K562 (cell line): ENCODE measurements around the gene ANKFN1. TPM values are rescaled to one million over a fixed set of nuclear protein-coding genes. Genes with fewer than 3 reads are reported as not detected.

Source experiments
- ATAC-seq: fragments of 200-7000 bp; cut with Tn5 transposase; 3 replicates; pipeline ENCODE4 v1.9.1; 2020; ENCODE audit warnings: moderate library complexity
- BruUV-seq: library from RNA; stranded (reverse); fragments of 400-500 nt; replicated peaks from 2 replicates; lab custom pipeline; 2021; lab: Mats Ljungman, UMichigan
- CTCF ChIA-PET: fragments of 300-600 bp; formaldehyde crosslinking; extraction: SDS; loops from one replicate; lab custom pipeline; 2021; ENCODE audit warnings: low intra/inter-chr PET ratio; lab: Yijun Ruan, JAX
- POLR2A ChIA-PET: fragments of 300-600, 350-650 bp; sonication (Branson Sonifier 250); formaldehyde crosslinking; extraction: SDS; loops from one replicate; lab custom pipeline; 2021; ENCODE audit warnings: antibody characterized with exemption, inconsistent platforms; lab: Yijun Ruan, JAX
- DNase-seq, 4 experiments: peaks; one replicate each; pipeline versions ENCODE4 v3.0.0 to v3.0.0-alpha.2; 2011 to 2018; ENCODE audit warnings: low spot score in 3 of 4, mixed read lengths in 3 of 4; ENCODE audit errors: extremely low read depth in 1 of 4
- FAIRE-seq: peaks from 2 replicates; lab custom pipeline; 2011; peaks lifted over from hg19 to GRCh38; lab: Jason Lieb, UNC
- H2AFZ ChIP-seq: 2 replicates; pipeline ENCODE4 v1.6.0; 2011; ENCODE audit warnings: low read depth, low read length, control low read depth, inconsistent platforms
- H3K27ac ChIP-seq: fragments of 200-600 bp; 3 replicates; pipeline ENCODE4 v1.8.0; 2011; ENCODE audit warnings: low read depth, mild to moderate bottlenecking, control low read depth, inconsistent platforms, low read length, moderate library complexity, mixed read lengths; ENCODE audit errors: extremely low read depth
- H3K27me3 ChIP-seq, 2 experiments: fragments of 300-600 bp in 1 of 2; 2 replicates in 1 of 2; 3 replicates in 1 of 2; pipeline versions ENCODE4 v1.6.0 to v1.8.0; 2011; ENCODE audit warnings: inconsistent platforms in 2 of 2, low read length in 2 of 2, mild to moderate bottlenecking in 1 of 2, mixed read lengths in 1 of 2, moderate library complexity in 1 of 2; ENCODE audit not compliant: control insufficient read depth in 2 of 2, insufficient read depth in 2 of 2
- H3K36me3 ChIP-seq: fragments of 300-600 bp; 3 replicates; pipeline ENCODE4 v1.8.0; 2011; ENCODE audit warnings: mild to moderate bottlenecking, low read length, inconsistent platforms; ENCODE audit not compliant: control insufficient read depth, insufficient read depth
- H3K4me1 ChIP-seq, 2 experiments: fragments of 200-600 bp in 1 of 2; replicated peaks in 1 of 2; 2 replicates in 1 of 2; 3 replicates in 1 of 2; pipeline versions ENCODE4 v1.5.1 to v1.8.0; 2011; ENCODE audit warnings: inconsistent platforms in 2 of 2, low read length in 2 of 2, mild to moderate bottlenecking in 1 of 2, mixed read lengths in 1 of 2, moderate library complexity in 1 of 2; ENCODE audit not compliant: control insufficient read depth in 2 of 2, insufficient read depth in 2 of 2
- H3K4me2 ChIP-seq: 2 replicates; pipeline ENCODE4 v1.6.1; 2011; ENCODE audit warnings: low read length, control low read depth, inconsistent platforms, mixed read lengths; ENCODE audit not compliant: insufficient read depth
- H3K4me3 ChIP-seq: fragments of 200-600 bp; sonication (generic), shearing (Covaris generic); 2 replicates; pipeline ENCODE4 v1.5.1; 2016; ENCODE audit warnings: control low read depth, inconsistent platforms
- H3K79me2 ChIP-seq: fragments of 200-600 bp; 3 replicates; pipeline ENCODE4 v1.8.0; 2011; ENCODE audit warnings: low read length, inconsistent platforms; ENCODE audit not compliant: control insufficient read depth, insufficient read depth
- H3K9ac ChIP-seq, 2 experiments: 2 replicates each; pipeline versions ENCODE4 v1.6.0 to v1.6.1; 2011; ENCODE audit warnings: low read depth in 2 of 2, low read length in 2 of 2, control low read depth in 1 of 2, inconsistent platforms in 1 of 2, mild to moderate bottlenecking in 1 of 2, mixed read lengths in 1 of 2; ENCODE audit not compliant: insufficient read depth in 1 of 2
- H3K9me1 ChIP-seq: one replicate; pipeline ENCODE4 v1.6.0; 2011; ENCODE audit warnings: inconsistent platforms, mild to moderate bottlenecking, low read length, moderate library complexity; ENCODE audit not compliant: control insufficient read depth, insufficient read depth
- H3K9me3 ChIP-seq: replicated peaks from 2 replicates; pipeline ENCODE4 v1.5.1; 2011; ENCODE audit warnings: low read depth, low read length, inconsistent platforms; ENCODE audit not compliant: control insufficient read depth, insufficient read depth
- H4K20me1 ChIP-seq: replicated peaks from 2 replicates; pipeline ENCODE4 v1.6.1; 2011; ENCODE audit warnings: low read length, inconsistent platforms, mixed read lengths; ENCODE audit not compliant: control insufficient read depth, insufficient read depth
- CBFA2T2 ChIP-seq: fragments of 450-650 bp; conservative IDR thresholded peaks from 2 replicates; pipeline ENCODE4 v1.6.1; 2017; ENCODE audit warnings: mild to moderate bottlenecking
- JUN ChIP-seq, 2 experiments: sonication (generic) in 1 of 2; formaldehyde crosslinking in 1 of 2; IDR thresholded peaks; 2 replicates each; pipeline versions ENCODE4 v1.6.1 to v1.8.0; 2012 to 2022; ENCODE audit warnings: borderline replicate concordance in 2 of 2, mild to moderate bottlenecking in 2 of 2, improper control_type of control experiment in 1 of 2, low read depth in 1 of 2, low read length in 1 of 2, missing genetic modification reagents in 1 of 2
- THAP12 ChIP-seq: fragments of 250-450 bp; sonication (Bioruptor Pico); IDR thresholded peaks from 2 replicates; pipeline ENCODE4 v1.9.0; 2021; ENCODE audit warnings: mild to moderate bottlenecking, inconsistent platforms
- ZBTB8A ChIP-seq: fragments of 450-650 bp; IDR thresholded peaks from 2 replicates; pipeline ENCODE4 v1.6.1; 2018; ENCODE audit warnings: mild to moderate bottlenecking, moderate library complexity; ENCODE audit not compliant: partially characterized antibody
- ZNF174 ChIP-seq: fragments of 250-450 bp; sonication (Bioruptor Pico); IDR thresholded peaks from 2 replicates; pipeline ENCODE4 v1.4.0; 2020; ENCODE audit warnings: mild to moderate bottlenecking
- ZNF232 ChIP-seq: sonication (generic); formaldehyde crosslinking; IDR thresholded peaks from 2 replicates; pipeline ENCODE4 v1.8.0; 2022; ENCODE audit warnings: mild to moderate bottlenecking, missing genetic modification reagents
- WGBS: fragments of 100-300 bp; shearing (Covaris generic); methylation state at CpG from one replicate; pipeline ENCODE4 v1.1.6; 2016; ENCODE audit warnings: low coverage, mixed read lengths; ENCODE audit not compliant: insufficient coverage; ENCODE audit errors: missing lambda C conversion rate; 5-methylcytosine and 5-hydroxymethylcytosine counted together
- in situ Hi-C: fragments of 300-500 bp; cut with MboI; formaldehyde crosslinking; loops from 4 replicates; pipeline ENCODE4 v1.15.0; 2018; ENCODE audit warnings: inconsistent platforms, mixed read lengths
- intact Hi-C: fragments of 100-400 bp; cut with micrococcal nuclease; formaldehyde crosslinking; loops from 2 replicates; pipeline ENCODE4 v1.14.2; 2022
- polyA plus RNA-seq, 8 experiments: library from polyadenylated mRNA; depleted of rRNA in 4 of 8; stranded (reverse) in 5 of 8; unstranded in 3 of 8; fragments of >200 nt; fragmentation: Nextera tagmentation in 2 of 8; fragmentation: Illumina TruSeq in 1 of 8; extraction: Ambion mirVana in 2 of 8; extraction: Trizol in 1 of 8; gene quantifications; 2 replicates each; pipeline versions ENCODE4 v1.2.1 to v1.2.3, GENCODE V29; 2011 to 2014; ENCODE audit warnings: inconsistent platforms in 1 of 8, missing spikeins in 1 of 8
- total RNA-seq, 7 experiments: library from RNA; depleted of rRNA in 6 of 7; stranded (reverse); fragments of >200 nt in 6 of 7; fragmentation: Illumina TruSeq in 2 of 7; extraction: Trizol in 2 of 7; gene quantifications; 2 replicates each; pipeline versions ENCODE4 v1.2.1 to v1.2.3, GENCODE V29; 2011 to 2021; ENCODE audit warnings: low replicate concordance in 1 of 7

ANKFN1 gene
- total and polyA plus RNA-seq, 9 of the 15 experiments (the other 6 are each of a cell fraction or from before 2014, with no cell fraction given): 0.04 to 0.39 (median 0.15) TPM; not detected in 1

- Histone ChIP-seq H3K79me2 (no peaks in the 10 kb centered on the region), H2AFZ (no peak overlapping the region)
- BruUV-seq: no TSS peak
- intact Hi-C loops: no loop called here
- TF ChIP-seq ZBTB8A (no peak), ZNF174 (CRISPR knock-in tag) (no peak), JUN (IDR thresholded peaks at IDR 0.05; ENCODE audit: borderline replicate concordance, low read depth, low read length) (no peak), JUN (CRISPR knock-in tag; IDR thresholded peaks at IDR 0.05; ENCODE audit: borderline replicate concordance) (no peak), THAP12 (no peak), ZNF232 (CRISPR knock-in tag) (no peak), CBFA2T2 (no peak)
- TF ChIP-seq, all 486 proteins: peak for 0
- H4K20me1 ChIP-seq: no peaks in the 10 kb centered on the region
- FAIRE-seq (no peak), ATAC-seq (no peak), DNase-seq (no peak)
- no peak overlapping the region for H3K9ac ChIP-seq
- H3K36me3 ChIP-seq: no peaks in the 10 kb centered on the region
- CTCF ChIA-PET: no interaction called here
- H3K9me3 ChIP-seq: 0 out of 2 replicates have a peak, but pooled peaks cover 2% of the 10 kb centered on the region
- H3K4me2 ChIP-seq: no peak overlapping the region
- in situ Hi-C loops: no loop called here
- H3K27me3 ChIP-seq: no peaks in the 10 kb centered on the region
- H3K4me3 ChIP-seq: no peak overlapping the region
- H3K9me1 ChIP-seq: no peaks in the 10 kb centered on the region
- WGBS: 8% methylated on average over 2 of the region's 2 CpGs
- H3K4me1 ChIP-seq: no peaks in the 10 kb centered on the region
- POLR2A ChIA-PET: no interaction called here
- H3K27ac ChIP-seq: no peak overlapping the region
These were observed 206.2 kb downstream of the ANKFN1 start for GRCh38 chr17:56359518-56359917.
